Endometrial microvascular endothelial cells (primary cell): Measurements from ENCODE around the gene ULBP3. TPM values are rescaled to one million over a fixed set of nuclear protein-coding genes. Genes with fewer than 3 reads are reported as not detected.

Experiments
- in situ Hi-C: cut with HindIII; loops from 2 replicates; pipeline ENCODE4 v1.10.0; 2017; ENCODE audit warnings: low sequenced_read_pairs, low pct_unique_long_range_greater_than_20kb; ENCODE audit errors: inconsistent ontology term
- total RNA-seq: library from RNA; depleted of rRNA; stranded (reverse); fragments of >200 nt; gene quantifications from one replicate; pipeline ENCODE4 v1.2.3, GENCODE V29; 2015; ENCODE audit errors: inconsistent ontology term

Gene ULBP3
- total RNA-seq, 1 donor from 2014 or later, result 13.1 TPM

GRCh38 chr6:150048099-150048498 lies 20.8 kb downstream of the ULBP3 start:
- in situ Hi-C loops, result no loop called here

DNA sequence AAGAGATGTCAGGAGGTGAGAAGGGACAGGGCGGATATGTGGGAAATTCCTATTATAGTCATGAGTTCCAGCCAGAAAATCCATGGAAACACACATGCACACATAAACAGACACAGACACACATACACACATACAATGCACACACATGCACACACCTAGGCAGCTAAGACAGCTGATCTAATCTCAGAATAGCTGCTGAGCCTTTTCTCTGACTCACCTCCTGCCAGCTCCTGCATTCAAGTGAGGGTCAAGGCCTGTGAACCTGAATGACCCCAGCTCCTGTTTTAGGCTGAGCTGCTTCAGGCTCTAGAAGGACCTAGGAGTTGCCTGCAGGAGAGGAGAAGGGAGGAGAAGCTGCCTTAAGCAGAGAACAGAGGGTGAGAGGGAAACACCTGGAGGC lies 22.0 kb downstream of the ULBP3 start:
- in situ Hi-C loops, result no loop called here

- in situ Hi-C loops, result no loop called here
These were observed 24.2 kb downstream of the ULBP3 start for GRCh38 chr6:150044621-150045145.

GRCh38 chr6:150043501-150044412 lies 25.2 kb downstream of the ULBP3 start:
- in situ Hi-C loops, result no loop called here

DNA sequence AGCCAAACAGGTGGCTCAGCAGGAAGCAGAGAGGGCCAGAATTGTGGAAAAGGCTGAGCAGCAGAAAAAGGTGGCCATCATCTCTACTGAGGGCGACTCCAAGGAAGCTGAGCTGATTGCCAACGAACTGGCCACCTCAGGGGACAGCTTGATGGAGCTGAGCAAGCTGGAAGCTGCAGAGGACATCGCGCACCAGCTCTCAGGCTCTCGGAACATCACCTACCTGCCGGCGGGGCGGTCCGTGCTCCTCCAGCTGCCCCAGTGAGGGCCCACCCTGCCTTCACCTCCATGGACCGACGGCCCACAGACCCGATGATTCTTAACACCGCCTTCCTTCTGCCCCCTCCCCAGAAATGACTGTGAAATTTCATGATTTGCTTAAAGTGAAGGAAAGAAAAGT lies 25.8 kb downstream of the ULBP3 start:
- in situ Hi-C loops, result no loop called here

DNA sequence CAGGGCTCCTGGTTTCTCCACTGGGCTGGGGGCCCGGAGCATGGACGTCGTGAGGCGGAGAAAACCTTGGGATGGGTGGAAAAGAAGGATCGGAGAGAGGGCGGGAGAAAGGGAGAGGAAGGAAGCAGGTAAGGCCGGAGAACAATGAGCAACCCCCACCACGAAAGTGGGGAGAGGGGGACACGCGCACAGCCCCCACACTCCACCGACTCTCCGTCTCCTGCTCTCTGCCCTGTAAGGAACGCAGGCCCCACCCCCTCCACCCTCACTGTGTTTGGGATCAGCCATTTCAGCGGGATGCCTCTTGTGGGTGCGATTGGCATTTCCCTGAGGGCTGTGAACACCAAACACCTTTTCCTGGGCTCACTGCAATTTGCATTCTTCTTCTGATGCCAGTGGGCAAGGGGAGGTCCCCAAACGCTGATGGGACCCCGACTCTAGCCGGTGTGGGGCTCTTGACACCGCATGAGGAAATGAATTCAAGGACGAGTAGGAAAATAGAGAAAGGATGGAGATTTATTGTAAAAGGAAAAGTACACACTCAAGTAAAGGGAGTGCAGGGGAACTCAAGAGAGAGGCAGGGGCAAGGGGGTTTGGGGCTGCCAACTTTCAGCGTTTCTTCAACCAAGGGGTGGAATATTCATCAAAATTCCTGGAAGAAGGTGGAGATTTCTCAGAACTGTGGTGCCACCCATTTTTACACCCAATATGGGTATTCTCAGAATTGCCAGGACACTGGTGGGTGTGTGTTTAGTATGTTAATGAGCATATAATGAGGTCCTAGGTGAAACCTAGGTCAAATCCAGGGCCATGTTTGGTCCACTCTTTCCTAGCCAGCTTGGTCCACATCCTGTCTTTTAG lies 30.5 kb downstream of the ULBP3 start:
- in situ Hi-C loops, result no loop called here

GRCh38 chr6:150037526-150038201 lies 31.3 kb downstream of the ULBP3 start:
- in situ Hi-C loops, result no loop called here

DNA sequence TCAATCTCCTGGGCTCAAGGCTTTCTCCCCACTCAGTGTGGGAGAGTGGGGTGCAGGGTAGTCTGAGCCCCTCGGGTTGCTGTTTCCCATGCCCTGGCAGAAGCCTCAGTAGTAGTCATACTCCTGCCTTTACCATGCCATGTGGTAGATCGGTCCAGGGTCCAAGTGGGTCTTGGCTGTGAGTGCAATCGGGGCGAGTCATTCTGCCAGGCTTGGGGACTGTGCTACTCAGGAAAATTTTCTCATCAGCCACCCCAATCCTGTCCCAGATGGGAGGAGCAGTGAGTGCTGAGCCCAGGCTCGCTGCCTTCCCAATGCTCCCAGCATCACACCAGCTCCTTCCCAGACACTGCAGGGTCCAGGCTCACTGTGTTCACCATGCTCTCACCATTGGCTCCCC lies 32.8 kb downstream of the ULBP3 start:
- in situ Hi-C loops, result no loop called here

GRCh38 chr6:150033207-150033771 lies 35.6 kb downstream of the ULBP3 start:
- in situ Hi-C loops, result no loop called here

GRCh38 chr6:150032598-150032997 lies 36.3 kb downstream of the ULBP3 start:
- in situ Hi-C loops, result no loop called here

GRCh38 chr6:150030611-150031010 lies 38.3 kb downstream of the ULBP3 start:
- in situ Hi-C loops, result no loop called here

GRCh38 chr6:150029749-150030148 lies 39.2 kb downstream of the ULBP3 start:
- in situ Hi-C loops, result no loop called here

DNA sequence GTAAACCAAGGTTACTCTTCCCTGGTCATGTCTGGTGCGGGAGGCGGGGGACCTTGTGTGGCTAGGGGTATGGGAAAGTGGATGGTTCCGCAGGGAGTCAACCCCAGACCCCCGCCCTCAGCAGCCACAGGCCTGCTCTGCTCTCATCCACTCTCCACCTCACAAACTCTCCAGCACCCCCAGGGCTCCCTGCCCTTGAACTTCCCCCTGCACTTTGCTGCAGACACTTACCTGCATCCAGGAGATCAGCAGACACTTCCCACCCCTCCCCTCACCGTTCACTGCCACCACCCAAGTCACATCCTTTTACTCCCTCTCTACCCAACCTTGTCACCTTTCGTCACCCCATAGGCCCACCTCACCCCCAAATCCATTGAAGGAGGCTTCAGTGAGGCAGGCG lies 39.6 kb downstream of the ULBP3 start:
- in situ Hi-C loops, result no loop called here

DNA sequence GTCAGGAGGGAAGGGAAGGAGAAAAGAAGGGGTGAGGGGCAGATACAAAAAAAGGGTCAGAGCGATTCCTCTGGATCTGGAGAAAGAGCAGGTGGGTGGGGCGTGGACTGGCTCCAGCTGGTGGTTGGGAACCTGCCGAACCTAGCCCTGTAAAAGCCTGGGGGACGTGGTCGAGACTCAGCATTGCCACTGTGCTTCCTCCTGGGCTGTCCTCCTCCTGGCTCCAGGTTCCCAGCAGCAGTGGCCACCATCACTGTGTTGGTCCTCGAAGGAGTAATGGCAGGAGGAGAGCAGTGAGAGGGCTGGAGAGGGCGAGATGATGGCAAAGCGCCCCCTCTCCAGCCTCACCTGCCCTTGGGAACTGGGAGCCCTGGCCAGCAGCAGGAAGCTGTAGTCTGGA lies 40.1 kb downstream of the ULBP3 start:
- in situ Hi-C loops, result no loop called here

- in situ Hi-C loops, result no loop called here
These were observed 40.9 kb downstream of the ULBP3 start for GRCh38 chr6:150027806-150028565.

- in situ Hi-C loops, result no loop called here
These were observed 41.7 kb downstream of the ULBP3 start for GRCh38 chr6:150026976-150027805.

- in situ Hi-C loops, result no loop called here
These were observed 43.6 kb downstream of the ULBP3 start, which contains the start of gene RAET1L for GRCh38 chr6:150025201-150025917. Gene RAET1L, minus strand, starts transcription at chr6:150025532. Its CDS starts 61 bp downstream, at chr6:150025471.
